Measurements from ENCODE around the gene RPL37. TPM values are rescaled to one million over a fixed set of nuclear protein-coding genes. Genes with fewer than 3 reads are reported as not detected.

The RPL37 gene
- total RNA-seq, 1 donor from 2014 or later = 1,654 TPM

- TF ChIP-seq CTCF (conservative IDR thresholded peaks at IDR 0.05) = no peak
- H3K4me1 Mint-ChIP-seq (ENCODE audit: unreplicated experiment) = no peaks in the 10 kb centered on the region
- H3K27me3 Mint-ChIP-seq = no peaks in the 10 kb centered on the region
- DNase-seq (ENCODE audit: extremely low spot score, unreplicated experiment) = no peak
- no peak overlapping the region for H3K4me3 Mint-ChIP-seq
- no peaks in the 10 kb centered on the region for H3K36me3 Mint-ChIP-seq
- H3K9me3 Mint-ChIP-seq = no peaks in the 10 kb centered on the region
- H3K27ac Mint-ChIP-seq = no peak overlapping the region
Observed at GRCh38 chr5:40860711-40861110, 25.7 kb upstream of the RPL37 start.

GRCh38 chr5:40853632-40854192, 18.7 kb upstream of the RPL37 start:
- DNase-seq (ENCODE audit: extremely low spot score, unreplicated experiment) = no peak
- Mint-ChIP-seq H3K4me3 (no peak overlapping the region), H3K4me1 (ENCODE audit: unreplicated experiment) (no peaks in the 10 kb centered on the region), H3K27me3 (no peaks in the 10 kb centered on the region), H3K36me3 (no peaks in the 10 kb centered on the region), H3K9me3 (no peaks in the 10 kb centered on the region), H3K27ac (no peak overlapping the region)
- TF ChIP-seq CTCF (conservative IDR thresholded peaks at IDR 0.05) = no peak

GRCh38 chr5:40847525-40847924, 12.5 kb upstream of the RPL37 start:
- Mint-ChIP-seq H3K27me3 (peaks cover 7% of the 10 kb centered on the region), H3K36me3 (no peaks in the 10 kb centered on the region), H3K27ac (no peak overlapping the region), H3K9me3 (no peaks in the 10 kb centered on the region), H3K4me1 (ENCODE audit: unreplicated experiment) (no peaks in the 10 kb centered on the region), H3K4me3 (no peak overlapping the region)
- no peak for TF ChIP-seq CTCF (conservative IDR thresholded peaks at IDR 0.05)
- no peak for DNase-seq (ENCODE audit: extremely low spot score, unreplicated experiment)

- no peaks in the 10 kb centered on the region for H3K9me3 Mint-ChIP-seq
- DNase-seq (ENCODE audit: extremely low spot score, unreplicated experiment) = no peak
- H3K4me1 Mint-ChIP-seq (ENCODE audit: unreplicated experiment) = peaks cover 2% of the 10 kb centered on the region
- TF ChIP-seq CTCF (conservative IDR thresholded peaks at IDR 0.05) = no peak
- no peak overlapping the region for H3K4me3 Mint-ChIP-seq
- H3K27ac Mint-ChIP-seq = no peak overlapping the region
- H3K36me3 Mint-ChIP-seq = no peaks in the 10 kb centered on the region
- H3K27me3 Mint-ChIP-seq = peaks cover 12% of the 10 kb centered on the region
Observed at GRCh38 chr5:40846371-40846770, 11.3 kb upstream of the RPL37 start.

GRCh38 chr5:40844565-40844964, 9.5 kb upstream of the RPL37 start:
- no peak overlapping the region for H3K27ac Mint-ChIP-seq
- no peaks in the 10 kb centered on the region for H3K36me3 Mint-ChIP-seq
- no peaks in the 10 kb centered on the region for H3K9me3 Mint-ChIP-seq
- DNase-seq (ENCODE audit: extremely low spot score, unreplicated experiment) = no peak
- H3K4me3 Mint-ChIP-seq = no peak overlapping the region
- no peak for TF ChIP-seq CTCF (conservative IDR thresholded peaks at IDR 0.05)
- H3K27me3 Mint-ChIP-seq = peaks cover 18% of the 10 kb centered on the region
- peaks cover 4% of the 10 kb centered on the region for H3K4me1 Mint-ChIP-seq (ENCODE audit: unreplicated experiment)

GRCh38 chr5:40842351-40842750, 7.3 kb upstream of the RPL37 start:
- Mint-ChIP-seq H3K27ac (no peak overlapping the region), H3K36me3 (no peaks in the 10 kb centered on the region), H3K4me3 (no peak overlapping the region), H3K4me1 (ENCODE audit: unreplicated experiment) (peaks cover 4% of the 10 kb centered on the region), H3K27me3 (peaks cover 18% of the 10 kb centered on the region), H3K9me3 (no peaks in the 10 kb centered on the region)
- no peak for TF ChIP-seq CTCF (conservative IDR thresholded peaks at IDR 0.05)
- no peak for DNase-seq (ENCODE audit: extremely low spot score, unreplicated experiment)
